K562 (cell line): ENCODE measurements around the gene SDC3. TPM values are rescaled to one million over a fixed set of nuclear protein-coding genes. Genes with fewer than 3 reads are reported as not detected.

Experiments used
- DIDO1 ChIP-seq: fragments of 450-650 bp; IDR thresholded peaks from 2 replicates; pipeline ENCODE4 v1.6.1; 2016; ENCODE audit warnings: low read depth, missing biosample characterization, missing genetic modification characterization
- ESRRB ChIP-seq: fragments of 250-450 bp; sonication (Bioruptor Pico); IDR thresholded peaks from 2 replicates; pipeline ENCODE4 v1.5.0; 2020; ENCODE audit warnings: mild to moderate bottlenecking, moderate library complexity, borderline replicate concordance
- NCOA2 ChIP-seq, 2 experiments: fragments of 450-650 bp; IDR thresholded peaks; 2 replicates each; pipeline ENCODE4 v1.6.1; 2018; ENCODE audit warnings: mild to moderate bottlenecking in 2 of 2, moderate library complexity in 1 of 2; ENCODE audit not compliant: partially characterized antibody in 2 of 2
- PYGO2 ChIP-seq: fragments of 450-650 bp; IDR thresholded peaks from 2 replicates; pipeline ENCODE4 v1.6.1; 2016; ENCODE audit warnings: mild to moderate bottlenecking, missing genetic modification characterization, moderate library complexity, missing compliant biosample characterization
- RBM17 ChIP-seq: fragments of 200-400 bp; formaldehyde crosslinking; IDR thresholded peaks from 2 replicates; pipeline ENCODE4 v1.6.1; 2017; ENCODE audit warnings: low read depth, mild to moderate bottlenecking, low read length, borderline replicate concordance
- TFAM ChIP-seq: fragments of 250-450 bp; sonication (Bioruptor Pico); conservative IDR thresholded peaks from 2 replicates; pipeline ENCODE4 v1.5.0; 2021; ENCODE audit warnings: mild to moderate bottlenecking, moderate library complexity
- ZBTB43 ChIP-seq: sonication (generic); formaldehyde crosslinking; IDR thresholded peaks from 2 replicates; pipeline ENCODE4 v1.8.0; 2023; ENCODE audit warnings: mild to moderate bottlenecking, missing genetic modification reagents
- ZNF133 ChIP-seq: fragments of 250-450 bp; sonication (Bioruptor Pico); IDR thresholded peaks from 2 replicates; pipeline ENCODE4 v1.4.0; 2020; ENCODE audit warnings: mild to moderate bottlenecking
- ZNF184 ChIP-seq: sonication (generic); formaldehyde crosslinking; IDR thresholded peaks from 2 replicates; pipeline ENCODE4 v1.5.0; 2020; ENCODE audit warnings: missing genetic modification reagents
- polyA plus RNA-seq, 8 experiments: library from polyadenylated mRNA; depleted of rRNA in 4 of 8; stranded (reverse) in 5 of 8; unstranded in 3 of 8; fragments of >200 nt; fragmentation: Nextera tagmentation in 2 of 8; fragmentation: Illumina TruSeq in 1 of 8; extraction: Ambion mirVana in 2 of 8; extraction: Trizol in 1 of 8; gene quantifications; 2 replicates each; pipeline versions ENCODE4 v1.2.1 to v1.2.3, GENCODE V29; 2011 to 2014; ENCODE audit warnings: inconsistent platforms in 1 of 8, missing spikeins in 1 of 8
- total RNA-seq, 7 experiments: library from RNA; depleted of rRNA in 6 of 7; stranded (reverse); fragments of >200 nt in 6 of 7; fragmentation: Illumina TruSeq in 2 of 7; extraction: Trizol in 2 of 7; gene quantifications; 2 replicates each; pipeline versions ENCODE4 v1.2.1 to v1.2.3, GENCODE V29; 2011 to 2021; ENCODE audit warnings: low replicate concordance in 1 of 7
- TF ChIP-seq, protein P1 (sequence below), 3 experiments: IDR thresholded peaks in 2 of 3; conservative IDR thresholded peaks in 1 of 3; 2 replicates each; pipeline ENCODE4 v1.5.1; 2011 to 2012; ENCODE audit warnings: low read length in 3 of 3, mild to moderate bottlenecking in 3 of 3, control low read depth in 2 of 3, improper control_type of control experiment in 1 of 3, inconsistent platforms in 1 of 3, low read depth in 1 of 3, mixed read lengths in 1 of 3, moderate library complexity in 1 of 3; ENCODE audit not compliant: insufficient read depth in 2 of 3
- TF ChIP-seq, protein P2 (sequence below), 2 experiments: fragments of 450-650 bp in 1 of 2; sonication (generic) in 1 of 2; formaldehyde crosslinking in 1 of 2; IDR thresholded peaks; 2 replicates each; pipeline versions ENCODE4 v1.7.1 to v1.9.0; 2016 to 2022; ENCODE audit warnings: inconsistent platforms in 1 of 2, mild to moderate bottlenecking in 1 of 2, missing genetic modification reagents in 1 of 2
- TF ChIP-seq, protein P3 (sequence below): fragments of 450-650 bp; formaldehyde crosslinking; IDR thresholded peaks from 2 replicates; pipeline ENCODE4 v1.4.0; 2020; ENCODE audit warnings: mild to moderate bottlenecking, mixed read lengths

Gene SDC3
- total and polyA plus RNA-seq, 9 of the 15 experiments (the other 6 are each of a cell fraction or from before 2014, with no cell fraction given) = 0.38 to 44.1 (median 12.1) TPM

GRCh38 chr1:30899577-30900389, 8.8 kb downstream of the SDC3 start (continued):
- TF ChIP-seq, protein P1, sequence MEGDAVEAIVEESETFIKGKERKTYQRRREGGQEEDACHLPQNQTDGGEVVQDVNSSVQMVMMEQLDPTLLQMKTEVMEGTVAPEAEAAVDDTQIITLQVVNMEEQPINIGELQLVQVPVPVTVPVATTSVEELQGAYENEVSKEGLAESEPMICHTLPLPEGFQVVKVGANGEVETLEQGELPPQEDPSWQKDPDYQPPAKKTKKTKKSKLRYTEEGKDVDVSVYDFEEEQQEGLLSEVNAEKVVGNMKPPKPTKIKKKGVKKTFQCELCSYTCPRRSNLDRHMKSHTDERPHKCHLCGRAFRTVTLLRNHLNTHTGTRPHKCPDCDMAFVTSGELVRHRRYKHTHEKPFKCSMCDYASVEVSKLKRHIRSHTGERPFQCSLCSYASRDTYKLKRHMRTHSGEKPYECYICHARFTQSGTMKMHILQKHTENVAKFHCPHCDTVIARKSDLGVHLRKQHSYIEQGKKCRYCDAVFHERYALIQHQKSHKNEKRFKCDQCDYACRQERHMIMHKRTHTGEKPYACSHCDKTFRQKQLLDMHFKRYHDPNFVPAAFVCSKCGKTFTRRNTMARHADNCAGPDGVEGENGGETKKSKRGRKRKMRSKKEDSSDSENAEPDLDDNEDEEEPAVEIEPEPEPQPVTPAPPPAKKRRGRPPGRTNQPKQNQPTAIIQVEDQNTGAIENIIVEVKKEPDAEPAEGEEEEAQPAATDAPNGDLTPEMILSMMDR (IDR thresholded peaks at IDR 0.05 in 2 of 3, conservative IDR thresholded peaks at IDR 0.05 in 1 of 3; ENCODE audit: insufficient read depth in 2 of 3, low read depth in 1 of 3, low read length in 3 of 3) = no peak
- TF ChIP-seq, protein P2, sequence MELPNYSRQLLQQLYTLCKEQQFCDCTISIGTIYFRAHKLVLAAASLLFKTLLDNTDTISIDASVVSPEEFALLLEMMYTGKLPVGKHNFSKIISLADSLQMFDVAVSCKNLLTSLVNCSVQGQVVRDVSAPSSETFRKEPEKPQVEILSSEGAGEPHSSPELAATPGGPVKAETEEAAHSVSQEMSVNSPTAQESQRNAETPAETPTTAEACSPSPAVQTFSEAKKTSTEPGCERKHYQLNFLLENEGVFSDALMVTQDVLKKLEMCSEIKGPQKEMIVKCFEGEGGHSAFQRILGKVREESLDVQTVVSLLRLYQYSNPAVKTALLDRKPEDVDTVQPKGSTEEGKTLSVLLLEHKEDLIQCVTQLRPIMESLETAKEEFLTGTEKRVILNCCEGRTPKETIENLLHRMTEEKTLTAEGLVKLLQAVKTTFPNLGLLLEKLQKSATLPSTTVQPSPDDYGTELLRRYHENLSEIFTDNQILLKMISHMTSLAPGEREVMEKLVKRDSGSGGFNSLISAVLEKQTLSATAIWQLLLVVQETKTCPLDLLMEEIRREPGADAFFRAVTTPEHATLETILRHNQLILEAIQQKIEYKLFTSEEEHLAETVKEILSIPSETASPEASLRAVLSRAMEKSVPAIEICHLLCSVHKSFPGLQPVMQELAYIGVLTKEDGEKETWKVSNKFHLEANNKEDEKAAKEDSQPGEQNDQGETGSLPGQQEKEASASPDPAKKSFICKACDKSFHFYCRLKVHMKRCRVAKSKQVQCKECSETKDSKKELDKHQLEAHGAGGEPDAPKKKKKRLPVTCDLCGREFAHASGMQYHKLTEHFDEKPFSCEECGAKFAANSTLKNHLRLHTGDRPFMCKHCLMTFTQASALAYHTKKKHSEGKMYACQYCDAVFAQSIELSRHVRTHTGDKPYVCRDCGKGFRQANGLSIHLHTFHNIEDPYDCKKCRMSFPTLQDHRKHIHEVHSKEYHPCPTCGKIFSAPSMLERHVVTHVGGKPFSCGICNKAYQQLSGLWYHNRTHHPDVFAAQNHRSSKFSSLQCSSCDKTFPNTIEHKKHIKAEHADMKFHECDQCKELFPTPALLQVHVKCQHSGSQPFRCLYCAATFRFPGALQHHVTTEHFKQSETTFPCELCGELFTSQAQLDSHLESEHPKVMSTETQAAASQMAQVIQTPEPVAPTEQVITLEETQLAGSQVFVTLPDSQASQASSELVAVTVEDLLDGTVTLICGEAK (IDR thresholded peaks at IDR 0.05) = no peak
- TF ChIP-seq, protein P2 (CRISPR knock-in tag; IDR thresholded peaks at IDR 0.05) = no peak
- TF ChIP-seq NCOA2 (IDR thresholded peaks at IDR 0.05; ENCODE audit: partially characterized antibody in 2 of 2) = no peak
- TF ChIP-seq ZNF133 (CRISPR knock-in tag) = no peak
- no peak for TF ChIP-seq RBM17
- TF ChIP-seq PYGO2 (tag) = no peak
- no peak for TF ChIP-seq ESRRB
- no peak for TF ChIP-seq ZBTB43 (CRISPR knock-in tag)
- TF ChIP-seq, protein P3, sequence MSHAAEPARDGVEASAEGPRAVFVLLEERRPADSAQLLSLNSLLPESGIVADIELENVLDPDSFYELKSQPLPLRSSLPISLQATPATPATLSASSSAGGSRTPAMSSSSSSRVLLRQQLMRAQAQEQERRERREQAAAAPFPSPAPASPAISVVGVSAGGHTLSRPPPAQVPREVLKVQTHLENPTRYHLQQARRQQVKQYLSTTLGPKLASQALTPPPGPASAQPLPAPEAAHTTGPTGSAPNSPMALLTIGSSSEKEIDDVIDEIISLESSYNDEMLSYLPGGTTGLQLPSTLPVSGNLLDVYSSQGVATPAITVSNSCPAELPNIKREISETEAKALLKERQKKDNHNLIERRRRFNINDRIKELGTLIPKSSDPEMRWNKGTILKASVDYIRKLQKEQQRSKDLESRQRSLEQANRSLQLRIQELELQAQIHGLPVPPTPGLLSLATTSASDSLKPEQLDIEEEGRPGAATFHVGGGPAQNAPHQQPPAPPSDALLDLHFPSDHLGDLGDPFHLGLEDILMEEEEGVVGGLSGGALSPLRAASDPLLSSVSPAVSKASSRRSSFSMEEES (CRISPR knock-in tag) = no peak
- no peak for TF ChIP-seq TFAM (CRISPR knock-in tag)
- TF ChIP-seq ZNF184 (CRISPR knock-in tag) = no peak
- TF ChIP-seq DIDO1 (tag) = no peak
